Endothelial cell of umbilical vein (primary cell): Measurements from ENCODE around the gene TRAPPC4.

Experiments
- CTCF ChIP-seq, 2 donors: IDR thresholded peaks; 1 replicate in 1 of 2; 2 replicates in 1 of 2; pipeline ENCODE4 v1.5.1; 2011; ENCODE audit warnings: low read length in 2 of 2, mild to moderate bottlenecking in 2 of 2, moderate library complexity in 2 of 2, control low read depth in 1 of 2, inconsistent platforms in 1 of 2, low read depth in 1 of 2; ENCODE audit not compliant: insufficient read depth in 1 of 2; ENCODE audit errors: extremely low read depth in 1 of 2
- POLR2A ChIP-seq: IDR thresholded peaks from 2 replicates; pipeline ENCODE4 v1.6.1; 2012; ENCODE audit warnings: low read depth, mild to moderate bottlenecking, control low read depth, low read length

GRCh38 chr11:119026970-119027369 is 8.4 kb downstream of the TRAPPC4 start:
- TF ChIP-seq CTCF (IDR thresholded peaks at IDR 0.05; ENCODE audit: extremely low read depth in 1 of 2, insufficient read depth in 1 of 2, low read depth in 1 of 2, low read length in 2 of 2) (no peak), POLR2A (no peak)
